Measurements from ENCODE around the gene RSPH1.

DNA sequence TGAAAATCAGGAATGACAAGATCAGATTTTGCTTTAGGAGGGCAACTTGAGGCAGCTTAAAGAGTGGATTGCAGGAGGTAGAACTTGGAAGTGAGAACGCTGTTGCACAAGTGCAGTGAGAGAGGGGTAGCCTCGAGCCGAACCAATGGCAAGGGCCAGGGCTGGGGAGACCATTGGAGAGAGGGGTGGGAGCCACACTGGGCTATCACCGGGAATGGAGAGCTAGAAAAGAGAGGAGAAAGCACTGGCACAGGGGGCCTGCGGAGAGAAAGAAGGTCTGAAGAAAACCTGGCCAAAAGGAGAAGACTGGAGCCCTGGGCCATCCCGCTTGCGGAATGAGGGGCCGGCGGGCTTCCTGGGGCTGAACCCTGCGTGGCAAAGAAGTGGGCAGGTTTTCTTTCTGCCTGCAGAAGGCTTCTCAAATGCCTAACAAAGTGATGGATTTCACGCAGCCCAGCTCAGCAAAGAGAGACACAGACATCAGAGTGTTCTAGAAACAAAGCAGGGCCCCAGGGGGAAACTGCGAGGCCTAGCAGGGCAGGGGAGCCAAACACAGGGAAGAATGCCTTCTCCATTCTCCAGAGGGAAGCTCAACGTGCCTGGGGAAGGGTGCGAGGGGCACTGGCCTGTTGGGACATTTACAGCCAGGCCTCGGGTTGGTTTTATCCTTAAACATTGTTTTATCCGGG is 16.5 kb upstream of the RSPH1 start:
- TF ChIP-seq, protein P1, sequence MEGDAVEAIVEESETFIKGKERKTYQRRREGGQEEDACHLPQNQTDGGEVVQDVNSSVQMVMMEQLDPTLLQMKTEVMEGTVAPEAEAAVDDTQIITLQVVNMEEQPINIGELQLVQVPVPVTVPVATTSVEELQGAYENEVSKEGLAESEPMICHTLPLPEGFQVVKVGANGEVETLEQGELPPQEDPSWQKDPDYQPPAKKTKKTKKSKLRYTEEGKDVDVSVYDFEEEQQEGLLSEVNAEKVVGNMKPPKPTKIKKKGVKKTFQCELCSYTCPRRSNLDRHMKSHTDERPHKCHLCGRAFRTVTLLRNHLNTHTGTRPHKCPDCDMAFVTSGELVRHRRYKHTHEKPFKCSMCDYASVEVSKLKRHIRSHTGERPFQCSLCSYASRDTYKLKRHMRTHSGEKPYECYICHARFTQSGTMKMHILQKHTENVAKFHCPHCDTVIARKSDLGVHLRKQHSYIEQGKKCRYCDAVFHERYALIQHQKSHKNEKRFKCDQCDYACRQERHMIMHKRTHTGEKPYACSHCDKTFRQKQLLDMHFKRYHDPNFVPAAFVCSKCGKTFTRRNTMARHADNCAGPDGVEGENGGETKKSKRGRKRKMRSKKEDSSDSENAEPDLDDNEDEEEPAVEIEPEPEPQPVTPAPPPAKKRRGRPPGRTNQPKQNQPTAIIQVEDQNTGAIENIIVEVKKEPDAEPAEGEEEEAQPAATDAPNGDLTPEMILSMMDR (IDR thresholded peaks at IDR 0.05) = no peak
- TF ChIP-seq POLR2A (IDR thresholded peaks at IDR 0.05) (no peak), POLR2AphosphoS5 (IDR thresholded peaks at IDR 0.05) (no peak), EP300 (IDR thresholded peaks at IDR 0.05) (no peak)

Data from upper lobe of left lung (tissue), 4 donors.